HG03045 (cell line): ENCODE data around the gene ATP4B.

Source experiments
- ATAC-seq: cut with Tn5 transposase; IDR thresholded peaks from one replicate; pipeline ENCODE4 v1.9.1; 2021; ENCODE audit warnings: mild to moderate bottlenecking, moderate library complexity; ENCODE audit not compliant: unreplicated experiment

The ATP4B gene

DNA sequence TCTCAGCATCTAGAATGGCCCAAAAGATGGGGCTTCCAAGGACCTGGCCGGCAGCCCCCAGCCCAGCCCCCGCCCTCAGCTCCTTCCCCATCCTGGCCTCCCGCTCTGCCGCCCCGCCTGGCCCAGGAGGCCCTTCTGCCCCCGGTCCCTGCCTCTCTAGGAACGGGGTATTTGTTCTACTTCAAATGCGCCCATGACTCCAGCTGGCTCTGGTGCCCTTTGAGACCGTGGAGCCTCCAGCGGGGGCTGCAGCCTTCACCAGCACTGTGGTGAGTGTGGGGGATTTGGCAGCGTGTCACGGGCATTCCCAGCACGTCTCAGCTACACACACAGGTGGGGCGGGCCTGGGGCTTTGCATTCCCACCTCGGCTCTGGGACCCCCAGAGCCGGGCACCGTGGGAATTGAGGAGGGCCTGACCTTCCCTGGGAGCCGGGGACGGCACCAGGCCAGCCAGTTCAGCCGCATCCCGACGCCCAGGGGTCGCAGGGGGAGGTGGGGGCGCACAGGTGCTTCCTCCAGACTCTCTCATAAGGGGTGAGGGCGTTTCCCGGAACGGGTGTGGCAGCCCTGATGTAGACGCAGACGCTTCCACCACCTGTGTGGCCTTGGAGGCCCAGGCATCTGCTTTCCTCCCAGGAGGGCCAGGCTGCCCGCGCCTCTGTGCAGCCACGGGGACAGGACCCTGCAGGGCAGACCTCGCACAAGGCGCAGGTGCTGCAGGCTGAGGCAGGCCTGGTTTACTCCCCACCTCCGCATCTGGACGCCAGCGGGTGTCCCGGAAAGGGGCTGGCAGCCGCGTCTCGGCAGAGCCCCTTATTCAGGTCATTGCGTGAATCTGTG is 947 bp downstream of the ATP4B start:
- ATAC-seq = no peak

DNA sequence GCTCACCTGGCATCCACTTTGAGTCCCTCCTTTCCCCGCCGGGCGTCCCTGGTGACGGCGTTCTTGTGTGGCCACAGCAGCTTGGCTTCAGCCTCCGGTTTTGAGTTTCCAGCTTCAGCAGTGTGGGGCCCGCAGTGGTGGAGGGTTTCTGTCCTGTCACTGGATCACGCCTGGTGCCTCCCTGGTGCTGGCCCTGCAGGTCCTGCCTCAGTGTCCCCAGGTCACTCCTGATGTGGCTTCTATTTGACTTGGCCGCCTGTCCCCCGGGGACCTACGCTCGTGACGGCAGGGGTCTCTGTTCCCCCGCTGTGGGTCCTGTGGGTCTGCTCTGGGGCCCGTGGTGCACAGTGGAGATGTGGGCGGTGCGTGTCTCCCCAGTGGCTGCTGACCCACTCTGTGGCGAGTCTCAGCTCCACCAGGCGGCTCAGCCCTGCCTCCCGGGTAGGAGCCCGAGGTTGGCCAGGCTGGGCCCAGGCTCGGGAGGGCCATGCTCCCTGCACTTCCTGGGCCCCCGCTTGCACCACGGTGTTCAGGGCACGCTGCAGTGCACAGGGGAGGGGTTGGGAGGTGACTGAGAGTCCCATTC is 1.9 kb downstream of the ATP4B start:
- no peak for ATAC-seq

DNA sequence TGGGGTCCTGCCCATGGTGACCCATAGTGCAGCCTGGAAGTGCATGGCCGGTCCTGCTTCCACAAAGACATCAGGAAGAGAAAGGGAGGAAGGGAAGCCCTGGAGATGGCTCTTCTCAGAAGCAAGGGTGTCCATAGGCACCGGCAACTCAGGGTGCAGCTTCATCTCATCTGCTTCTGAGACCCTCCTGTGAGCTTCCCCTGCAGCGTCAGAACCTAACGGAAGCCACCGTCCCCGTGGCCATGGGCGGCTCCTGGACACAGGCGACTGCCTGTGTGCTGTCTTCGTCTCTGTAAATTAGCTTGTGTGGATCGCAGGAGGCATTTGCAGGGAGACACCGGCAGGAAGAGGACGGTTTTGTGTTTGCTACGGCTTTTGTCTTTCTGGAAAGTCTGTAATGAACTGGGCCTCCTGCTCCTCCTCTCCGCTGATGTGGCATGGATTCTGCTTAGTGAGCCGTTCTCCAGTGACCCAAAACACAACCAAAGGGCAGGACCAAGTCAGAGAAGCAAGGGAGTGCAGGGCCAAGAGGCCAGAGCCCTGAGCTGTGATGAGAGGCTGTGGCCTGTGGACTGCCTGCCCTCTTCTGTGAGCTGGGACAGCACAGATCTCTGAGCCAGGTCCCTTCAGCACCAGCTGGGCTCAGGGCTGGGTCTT is 2.5 kb downstream of the ATP4B start:
- ATAC-seq = no peak

DNA sequence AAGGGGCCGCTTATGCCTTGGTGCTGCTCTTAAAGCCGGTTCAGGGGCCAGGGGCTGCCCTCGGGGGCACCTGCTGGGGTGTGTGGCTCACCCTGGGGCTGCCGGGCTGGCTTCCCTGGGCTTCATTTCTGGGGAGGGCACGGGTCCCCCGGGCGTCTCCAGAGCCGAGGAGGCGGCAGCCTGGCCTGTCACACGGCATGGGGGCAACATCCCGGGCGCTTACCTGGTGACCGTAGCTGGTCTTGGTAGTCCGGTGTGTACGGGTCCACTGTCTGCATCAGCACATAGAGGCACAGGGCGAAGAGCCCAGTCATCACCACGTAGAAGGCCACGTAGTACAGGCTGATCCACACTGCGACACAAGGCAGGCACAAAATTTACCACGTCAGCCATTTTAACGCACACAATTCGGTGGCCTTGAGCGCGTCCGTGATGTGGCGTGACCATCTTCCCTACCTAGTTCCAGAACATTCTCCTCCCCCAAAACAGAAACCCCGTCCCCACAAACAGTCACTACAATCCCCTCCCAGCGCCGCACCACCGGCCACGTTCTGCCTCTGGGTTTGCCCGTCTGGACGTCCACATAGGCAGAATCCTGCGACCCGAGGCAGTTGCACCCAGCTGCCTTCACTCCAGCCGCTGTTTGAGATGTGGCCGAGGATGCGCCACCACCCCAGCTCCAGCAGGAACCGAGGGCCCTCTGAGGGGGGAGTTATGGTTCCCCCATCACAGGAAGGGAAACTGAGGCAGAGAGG is 3.2 kb downstream of the ATP4B start:
- ATAC-seq = no peak

DNA sequence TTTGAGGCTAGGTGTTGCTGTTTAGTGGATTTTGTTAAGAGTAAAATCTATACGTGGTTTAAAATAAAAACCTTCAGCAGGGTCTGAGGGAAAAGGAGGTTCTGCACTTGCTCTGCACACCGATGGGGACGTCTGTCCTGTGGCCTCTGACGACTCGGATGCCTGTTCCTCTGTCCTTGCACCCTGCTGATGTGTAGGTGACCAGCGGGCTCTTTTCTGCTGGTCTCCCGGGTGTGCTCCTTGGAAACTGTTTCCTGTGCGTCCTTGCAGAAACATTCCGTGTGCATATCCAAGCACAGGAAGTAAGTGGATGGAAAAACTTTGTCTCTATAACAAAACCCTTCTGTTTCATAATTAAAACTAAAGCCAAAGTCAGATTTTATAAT is 3.8 kb downstream of the ATP4B start:
- ATAC-seq = no peak

DNA sequence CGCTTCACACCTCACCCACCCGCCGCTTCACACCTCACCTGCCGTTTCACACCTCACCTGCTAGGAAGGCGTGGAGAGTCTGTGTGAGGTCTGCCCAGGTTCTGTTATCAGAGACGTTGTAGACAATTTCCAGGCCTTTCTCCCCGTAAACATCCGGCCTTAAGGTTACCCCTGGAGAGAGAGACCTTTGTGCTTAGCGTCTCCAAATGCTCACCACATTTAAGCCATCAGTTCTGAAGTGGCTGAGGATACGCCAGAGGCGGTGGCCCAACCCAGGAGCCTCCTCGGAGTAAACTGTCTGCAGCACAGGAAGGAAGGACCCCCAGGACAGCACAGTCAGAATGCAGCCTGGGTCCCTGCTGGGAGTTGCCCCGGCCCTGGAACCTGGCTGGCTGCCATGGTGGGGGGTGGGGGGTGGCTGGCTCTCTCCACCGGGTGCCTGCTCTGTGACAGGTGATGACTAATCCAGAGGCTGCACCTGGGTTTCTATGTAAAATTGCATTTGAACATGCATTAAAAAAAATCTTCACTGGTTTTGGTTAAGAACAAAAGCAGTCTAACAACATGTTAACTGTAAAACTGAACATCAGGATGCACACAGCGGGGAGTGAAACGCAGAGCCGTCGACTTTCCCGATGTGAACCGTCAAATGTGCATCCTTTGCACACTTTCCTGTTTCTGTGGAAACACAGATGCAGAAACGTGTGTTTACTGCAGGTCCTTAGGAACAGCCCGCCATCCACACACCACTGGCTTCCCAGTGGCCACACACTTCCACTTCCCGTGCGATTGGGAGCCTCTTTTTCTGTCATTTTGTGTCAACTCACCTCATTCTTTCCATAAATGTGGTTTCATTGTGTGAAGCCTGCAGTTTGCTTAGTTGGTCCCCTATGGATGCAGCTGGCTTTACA is 4.5 kb downstream of the ATP4B start:
- ATAC-seq = no peak

DNA sequence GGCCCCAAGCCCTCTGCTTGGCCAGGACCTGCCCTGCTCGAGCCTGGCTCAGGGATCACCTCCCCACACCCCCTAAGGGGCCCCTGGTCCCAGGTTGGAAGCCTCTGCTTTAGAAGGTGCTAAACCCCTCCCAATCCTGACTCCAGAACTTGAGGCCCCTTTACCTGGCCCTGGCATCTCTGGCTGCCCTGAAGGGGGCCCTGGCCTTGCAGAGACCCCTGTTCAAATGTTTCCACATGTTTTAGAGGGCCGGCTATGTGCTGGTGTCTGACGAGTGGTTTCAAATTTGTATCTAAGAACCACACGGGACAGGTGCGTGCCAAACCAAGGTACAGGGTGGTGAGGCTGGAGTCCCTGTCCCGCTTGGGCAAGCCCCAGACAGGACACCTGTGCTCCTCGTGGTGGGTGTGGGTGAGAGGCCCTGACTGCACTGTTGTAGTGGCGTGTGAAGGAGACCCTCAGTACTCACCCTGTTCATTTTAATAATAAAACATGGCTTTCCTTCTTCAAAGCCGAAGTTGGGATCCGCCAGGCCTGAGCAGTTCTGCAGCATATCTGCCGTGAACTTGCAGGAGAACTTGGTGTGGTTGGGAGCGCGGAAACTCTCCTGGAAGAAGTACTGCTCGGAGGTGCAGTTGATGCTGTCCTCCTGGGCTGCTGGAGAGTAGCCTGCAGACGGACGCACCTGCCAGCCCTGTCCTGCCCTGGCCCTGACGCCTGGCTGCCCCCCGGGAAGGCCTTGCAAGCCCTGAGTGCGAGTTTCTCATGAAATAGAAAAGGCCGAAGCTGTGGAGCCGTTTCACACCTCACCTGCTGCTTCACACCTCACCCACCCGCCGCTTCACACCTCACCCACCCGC is 5.4 kb downstream of the ATP4B start:
- no peak for ATAC-seq

DNA sequence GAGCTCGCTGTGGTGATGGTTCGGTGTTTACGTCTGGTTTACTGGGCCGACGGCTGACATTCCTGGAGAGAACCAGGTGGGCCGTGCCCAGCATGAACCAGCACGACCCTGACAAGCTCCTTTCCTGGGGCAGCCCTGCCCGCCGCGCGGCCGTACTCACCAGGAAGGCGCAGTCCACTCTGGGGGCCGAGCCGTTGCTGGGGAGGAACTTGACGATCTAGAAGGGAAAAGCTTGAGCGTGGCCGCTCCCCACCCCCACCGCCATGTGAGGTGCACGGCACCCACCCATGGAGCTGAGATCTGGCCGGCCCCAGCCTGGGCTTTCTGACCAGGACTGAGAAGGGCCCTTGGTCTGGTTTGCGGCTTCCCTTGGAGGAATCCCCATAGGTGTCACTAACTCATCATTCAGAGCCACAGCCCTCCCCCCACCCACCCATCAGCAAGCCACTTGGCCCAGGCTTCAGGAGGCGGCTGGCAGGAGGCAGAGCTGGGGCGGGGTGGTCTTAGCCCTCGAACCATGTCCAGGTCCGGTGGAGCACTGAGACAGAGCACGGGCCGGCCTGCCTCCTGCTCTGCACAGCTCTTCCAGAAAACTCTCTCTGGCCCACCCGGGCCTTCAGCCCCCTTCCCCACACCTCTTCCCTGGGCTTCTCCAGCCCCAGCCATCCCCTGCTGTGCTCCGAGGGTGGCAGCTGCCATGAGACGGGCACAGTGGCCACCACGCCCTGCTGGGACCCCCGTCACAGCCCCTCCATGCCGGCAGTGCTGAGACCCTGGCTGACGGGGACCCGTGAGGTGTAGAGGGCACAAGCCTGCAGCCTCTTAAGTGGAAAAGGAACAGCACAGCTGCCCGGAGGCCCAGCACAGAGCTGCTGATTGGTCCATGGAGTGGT is 6.2 kb downstream of the ATP4B start:
- ATAC-seq = no peak

DNA sequence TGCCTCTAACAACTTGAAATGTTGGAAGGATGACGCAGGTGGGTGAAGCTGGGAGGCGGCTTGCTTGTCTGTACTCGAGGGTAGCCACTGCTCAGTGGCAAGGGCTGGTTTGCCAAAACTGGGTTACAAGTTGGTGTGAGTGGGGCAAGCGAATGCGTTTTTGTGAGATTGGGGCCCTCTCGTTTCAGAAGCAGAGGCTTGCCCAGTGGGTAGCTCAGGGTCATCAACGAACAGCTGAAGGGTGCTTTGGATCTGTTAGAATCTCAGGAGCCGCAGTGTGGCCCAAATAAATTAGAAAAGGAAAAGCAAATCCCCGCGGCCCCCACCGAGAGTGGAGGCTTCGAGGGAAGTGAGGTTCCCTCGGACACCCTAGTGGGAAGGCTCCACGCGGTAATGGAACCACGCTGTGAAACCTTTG is 7.3 kb downstream of the ATP4B start:
- ATAC-seq = no peak

DNA sequence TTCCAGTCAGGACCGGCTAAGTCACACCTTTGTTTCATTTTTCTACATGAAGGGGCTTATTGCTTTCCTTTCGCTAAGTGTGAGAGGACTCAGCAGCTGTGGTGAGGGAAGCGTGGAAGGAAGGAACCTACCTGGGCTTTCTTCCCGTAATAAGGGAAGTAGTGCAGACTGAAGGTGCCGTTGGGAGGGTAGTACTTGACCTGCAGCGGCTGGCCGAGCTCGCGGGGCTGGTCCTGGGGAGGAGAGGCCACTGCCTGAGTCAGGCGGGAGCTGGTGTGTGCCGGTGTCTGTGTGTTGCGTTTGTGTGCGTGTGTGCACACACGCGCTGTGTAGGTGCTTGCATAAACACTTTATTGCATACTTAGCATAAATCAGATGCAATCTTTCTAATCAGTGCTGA is 7.7 kb downstream of the ATP4B start:
- no peak for ATAC-seq

DNA sequence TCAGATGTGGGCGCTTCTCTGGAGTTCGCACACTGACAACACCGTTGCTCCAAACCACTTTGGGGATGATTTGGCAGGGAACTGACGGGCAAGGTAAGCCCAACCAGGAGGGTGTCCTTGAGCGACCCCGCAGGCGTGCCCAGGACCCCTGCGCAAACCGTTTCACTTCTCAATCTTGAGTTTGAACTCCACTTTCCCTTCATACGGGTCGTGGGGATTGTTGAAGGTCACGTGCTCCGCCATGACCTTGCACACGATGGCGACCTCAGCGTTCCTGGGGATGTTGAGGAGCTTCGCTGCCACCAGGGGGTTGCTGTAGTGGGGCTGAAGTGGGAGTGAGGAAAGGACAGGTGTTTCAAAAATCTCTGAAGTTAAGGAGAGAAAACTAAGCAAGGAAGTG is 8.8 kb downstream of the ATP4B start:
- no peak for ATAC-seq

DNA sequence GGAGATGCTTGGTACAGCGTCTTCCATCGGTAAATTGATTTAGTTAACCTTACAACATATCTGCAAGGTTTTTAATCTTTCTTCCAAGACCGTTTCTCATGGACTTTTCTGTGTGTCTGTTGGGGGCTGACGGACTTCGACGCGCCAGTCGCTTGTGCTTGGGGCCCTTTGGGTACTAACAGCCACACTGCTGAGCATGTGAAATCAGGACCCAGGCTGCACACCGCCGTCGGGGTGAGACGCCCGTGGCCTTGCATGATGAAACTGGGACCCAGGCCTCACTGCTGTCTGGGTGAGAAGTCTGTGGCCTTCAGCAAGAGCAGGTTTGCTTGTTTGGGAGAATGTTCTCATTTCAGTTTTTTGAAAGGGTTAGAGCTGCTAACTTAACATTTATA is 9.8 kb downstream of the ATP4B start:
- ATAC-seq = no peak

DNA sequence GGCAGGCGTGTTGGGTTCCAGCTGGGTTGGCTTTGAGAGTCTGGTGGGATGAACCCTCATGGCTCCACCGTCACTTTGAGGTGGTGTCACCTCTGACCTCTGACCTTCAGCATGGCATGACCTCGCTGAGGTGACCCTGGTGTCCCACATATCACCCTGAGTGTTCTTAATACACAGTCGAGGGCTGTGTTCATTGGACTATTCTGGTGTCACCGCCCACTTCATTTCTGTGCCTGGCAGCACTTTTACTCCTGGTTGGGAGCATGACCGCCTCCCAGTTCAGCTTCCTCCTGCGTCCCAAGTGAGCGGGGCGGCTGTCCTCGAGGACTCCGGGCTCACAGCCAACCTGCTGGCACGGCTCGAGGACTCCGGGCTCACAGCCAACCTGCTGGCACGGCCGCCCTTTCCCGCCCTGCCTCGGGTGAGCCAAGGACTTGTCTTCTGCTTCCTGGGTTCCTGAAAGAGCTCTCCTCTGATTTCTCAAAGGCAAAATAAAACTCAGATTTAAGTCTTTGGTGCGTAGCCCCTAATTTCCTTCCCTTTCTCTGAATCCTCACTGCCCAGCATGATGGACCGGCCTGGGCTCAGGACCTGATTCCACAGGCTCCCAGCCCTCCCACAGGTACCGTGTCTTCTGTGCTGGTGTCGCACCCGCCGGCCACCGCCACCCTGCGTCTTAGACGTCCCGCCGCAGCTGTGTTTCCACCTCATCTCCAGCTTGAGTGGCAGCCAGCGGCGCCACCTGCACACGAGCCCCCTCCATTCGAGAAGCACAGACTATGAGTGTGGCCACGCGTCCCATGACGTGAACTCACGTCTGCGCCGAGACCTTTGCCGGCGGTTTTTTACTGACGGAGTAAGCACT is 10.4 kb downstream of the ATP4B start:
- ATAC-seq = no peak

DNA sequence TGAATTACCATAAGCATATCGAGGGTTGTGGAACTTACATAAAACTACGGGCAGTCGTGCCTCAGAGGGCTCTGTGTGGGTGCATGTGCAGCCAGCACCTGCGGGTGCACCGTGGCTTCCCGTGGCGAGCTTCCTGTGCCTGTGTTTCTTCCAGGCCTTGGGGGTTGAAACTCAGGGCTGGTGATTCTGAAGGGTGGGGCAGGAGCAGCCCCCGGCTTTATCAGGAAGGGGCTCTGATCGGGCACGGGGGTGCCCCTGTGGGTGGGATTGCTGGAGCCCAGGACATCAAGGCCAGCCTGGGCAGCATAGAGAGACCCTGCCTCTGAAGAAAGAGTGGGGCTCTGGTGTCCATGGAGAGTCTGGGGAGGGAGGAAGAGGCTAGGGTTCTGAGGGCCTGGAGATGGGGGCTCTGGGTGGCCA is 11.1 kb downstream of the ATP4B start:
- ATAC-seq = no peak

DNA sequence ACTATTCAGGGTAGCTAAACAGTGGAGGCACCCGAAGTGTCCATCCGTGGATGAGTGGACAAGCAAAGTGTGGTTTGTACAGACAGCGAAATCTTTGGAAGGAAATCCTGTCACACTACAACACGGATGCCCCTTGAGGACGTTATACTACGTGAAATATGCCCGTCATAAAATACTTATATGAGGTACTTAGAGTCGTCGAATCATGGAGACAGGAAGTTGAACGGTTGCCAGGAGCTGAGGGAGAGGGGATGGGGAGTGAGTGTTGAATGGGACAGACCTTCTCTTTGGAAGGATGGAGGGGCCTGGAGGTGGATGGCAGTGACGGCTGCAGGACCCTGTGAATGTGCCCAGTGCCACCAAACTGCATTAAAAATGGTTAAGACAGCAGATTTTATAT is 11.6 kb downstream of the ATP4B start:
- ATAC-seq = no peak

DNA sequence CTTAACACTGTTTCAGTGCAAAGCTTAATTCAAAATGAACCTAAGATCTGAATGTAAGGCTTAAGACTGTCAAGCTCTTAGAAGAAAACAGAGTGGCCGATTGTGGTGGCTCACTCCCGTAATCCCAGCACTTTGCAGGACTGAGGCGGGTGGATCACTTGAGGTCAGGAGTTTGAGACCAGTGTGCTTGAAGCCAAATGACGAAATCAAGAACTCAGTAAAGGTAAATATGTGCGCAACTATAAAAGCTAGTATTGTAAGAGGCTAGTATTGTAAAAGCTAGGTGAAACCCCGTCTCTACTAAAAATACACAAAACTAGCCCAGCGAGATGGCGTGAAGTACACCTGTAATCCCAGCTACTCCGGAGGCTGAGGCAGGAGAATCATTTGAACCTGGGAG is 12.7 kb downstream of the ATP4B start:
- no peak for ATAC-seq

DNA sequence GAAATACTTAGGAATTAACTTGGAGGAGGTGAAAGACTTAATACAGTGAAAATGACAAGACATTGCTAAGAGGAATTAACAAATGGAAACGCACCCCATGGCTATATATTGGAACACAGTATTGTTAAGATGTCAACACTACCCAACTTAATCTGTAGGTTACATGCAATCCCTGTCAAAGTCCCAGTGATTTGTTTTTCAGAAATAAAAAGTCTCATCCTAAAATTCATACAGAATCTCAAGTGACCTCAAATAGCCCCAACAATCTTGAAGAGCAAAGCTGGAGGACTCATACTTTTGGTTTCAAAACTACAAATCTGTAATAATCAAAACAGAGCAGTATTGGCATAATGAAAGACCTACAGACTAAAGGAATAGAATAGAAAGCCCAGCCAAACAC is 13.2 kb downstream of the ATP4B start:
- no peak for ATAC-seq

DNA sequence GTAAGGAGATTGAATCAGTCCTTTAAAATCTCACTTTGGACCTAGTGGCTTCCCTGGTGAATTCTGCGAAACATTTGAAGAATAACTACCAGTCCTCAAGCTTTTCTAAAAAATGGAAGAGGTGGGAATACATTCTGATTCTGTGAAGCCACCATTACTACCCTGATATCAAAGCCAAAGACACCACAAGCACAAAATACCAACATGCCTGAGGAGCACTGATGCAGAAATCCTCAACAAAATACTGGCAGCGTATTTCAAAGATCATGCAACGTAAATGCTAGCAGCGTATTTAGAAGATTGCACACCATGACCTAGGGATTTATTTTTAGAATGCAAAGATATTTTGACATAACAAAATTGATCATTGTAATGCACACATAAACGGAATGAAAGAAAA is 14.4 kb downstream of the ATP4B start:
- no peak for ATAC-seq
